ENCODE results near the gene LIPC. TPM values are rescaled to one million over a fixed set of nuclear protein-coding genes. Genes with fewer than 3 reads are reported as not detected.

LIPC gene
- total and polyA plus RNA-seq, 9 of the 15 experiments (the other 6 are each of a cell fraction or from before 2014, with no cell fraction given) = 0.07 to 0.41 (median 0.11) TPM; not detected in 2

DNA sequence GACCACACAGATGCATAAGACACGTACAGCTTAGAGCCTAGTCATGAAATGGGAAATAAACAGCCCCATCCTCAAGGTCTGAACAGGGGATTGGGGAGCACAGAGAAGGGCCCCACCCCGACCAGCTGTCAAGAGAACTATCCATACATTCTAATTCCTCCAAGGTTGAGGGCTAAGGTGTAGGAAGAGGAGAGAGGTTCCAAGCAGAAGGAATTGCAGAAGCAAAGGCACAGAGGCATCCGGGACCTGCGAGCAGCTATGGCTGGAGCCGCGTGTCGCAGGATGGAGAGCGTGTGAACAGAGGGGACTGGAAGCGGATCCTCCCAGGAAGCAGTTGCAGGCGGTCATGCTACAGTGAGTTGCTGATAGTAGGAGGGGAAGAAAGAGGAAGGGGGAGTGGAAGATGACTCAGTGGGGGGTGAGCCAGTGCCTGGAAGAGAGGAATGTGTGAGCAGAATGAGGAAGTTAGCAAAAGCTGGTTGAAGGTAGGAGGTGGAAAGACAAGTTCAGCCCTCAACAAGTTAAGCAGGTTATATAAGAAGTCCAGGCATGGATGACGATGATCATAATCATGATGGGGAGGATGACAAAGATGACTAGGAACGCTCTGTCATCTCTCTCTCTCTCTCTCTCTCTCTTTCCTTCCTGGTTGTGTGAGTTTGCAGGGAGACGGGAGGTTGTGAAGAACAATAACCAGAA, 89.7 kb downstream of the LIPC start (continued):
- TF ChIP-seq TOE1 (IDR thresholded peaks at IDR 0.05; ENCODE audit: borderline replicate concordance) (peak; percentile 80), TOE1 (CRISPR knock-in tag; IDR thresholded peaks at IDR 0.05; ENCODE audit: borderline replicate concordance, low read depth) (0 out of 2 replicates have a peak, but pooled peaks have one; percentile 49), ZNF507 (tag; conservative IDR thresholded peaks at IDR 0.05) (no peak), BCOR (IDR thresholded peaks at IDR 0.05) (peak; percentile 77), IFI16 (CRISPR knock-in tag; IDR thresholded peaks at IDR 0.05) (no peak), NCOA4 (IDR thresholded peaks at IDR 0.05; ENCODE audit: partially characterized antibody) (no peak), RBM15 (IDR thresholded peaks at IDR 0.05; ENCODE audit: insufficient read depth, low read length) (no peak), HSF4 (CRISPR knock-in tag; IDR thresholded peaks at IDR 0.05; ENCODE audit: borderline replicate concordance) (no peak), ARNT (IDR thresholded peaks at IDR 0.05) (peak; percentile 71 to 93), MAZ (CRISPR knock-in tag; conservative IDR thresholded peaks at IDR 0.05 in 1 of 2, IDR thresholded peaks at IDR 0.05 in 1 of 2) (peak in 1 of 2 experiments; percentile 79), HNRNPLL (IDR thresholded peaks at IDR 0.05; ENCODE audit: low read depth, low read length, poor library complexity, severe bottlenecking) (peak; percentile 32), CTBP1 (IDR thresholded peaks at IDR 0.05; ENCODE audit: borderline replicate concordance) (peak; percentile 98), CBFB (CRISPR knock-in tag; IDR thresholded peaks at IDR 0.05) (no peak), SREBF1 (IDR thresholded peaks at IDR 0.05; ENCODE audit: borderline replicate concordance, low read depth, low read length) (no peak), CCNT2 (IDR thresholded peaks at IDR 0.05; ENCODE audit: borderline replicate concordance, extremely low read depth, insufficient read length, low read depth, low read length) (peak; percentile 53), OTX1 (CRISPR knock-in tag; IDR thresholded peaks at IDR 0.05) (peak; percentile 29; the same call in 1 of the 2 replicates), FUS (optimal IDR thresholded peaks at IDR 0.05; ENCODE audit: low read depth, low read length) (no peak), ETV5 (CRISPR knock-in tag; IDR thresholded peaks at IDR 0.05; ENCODE audit: low read depth) (peak; percentile 95; the same call in 1 of the 2 replicates), ZNF134 (CRISPR knock-in tag; conservative IDR thresholded peaks at IDR 0.05) (peak; percentile 61; the same call in 1 of the 2 replicates), FOXK2 (conservative IDR thresholded peaks at IDR 0.05 in 1 of 2, IDR thresholded peaks at IDR 0.05 in 1 of 2; ENCODE audit: low read depth in 2 of 2) (peak in 1 of 2 experiments; percentile 68; a peak in 3 of 4 replicates), SAFB (IDR thresholded peaks at IDR 0.05; ENCODE audit: borderline replicate concordance, low read depth, low read length) (no peak), ZNF778 (CRISPR knock-in tag; IDR thresholded peaks at IDR 0.05) (no peak)
- TF ChIP-seq, protein P1, sequence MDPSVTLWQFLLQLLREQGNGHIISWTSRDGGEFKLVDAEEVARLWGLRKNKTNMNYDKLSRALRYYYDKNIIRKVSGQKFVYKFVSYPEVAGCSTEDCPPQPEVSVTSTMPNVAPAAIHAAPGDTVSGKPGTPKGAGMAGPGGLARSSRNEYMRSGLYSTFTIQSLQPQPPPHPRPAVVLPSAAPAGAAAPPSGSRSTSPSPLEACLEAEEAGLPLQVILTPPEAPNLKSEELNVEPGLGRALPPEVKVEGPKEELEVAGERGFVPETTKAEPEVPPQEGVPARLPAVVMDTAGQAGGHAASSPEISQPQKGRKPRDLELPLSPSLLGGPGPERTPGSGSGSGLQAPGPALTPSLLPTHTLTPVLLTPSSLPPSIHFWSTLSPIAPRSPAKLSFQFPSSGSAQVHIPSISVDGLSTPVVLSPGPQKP (CRISPR knock-in tag; IDR thresholded peaks at IDR 0.05) = no peak
- TF ChIP-seq, protein P2, sequence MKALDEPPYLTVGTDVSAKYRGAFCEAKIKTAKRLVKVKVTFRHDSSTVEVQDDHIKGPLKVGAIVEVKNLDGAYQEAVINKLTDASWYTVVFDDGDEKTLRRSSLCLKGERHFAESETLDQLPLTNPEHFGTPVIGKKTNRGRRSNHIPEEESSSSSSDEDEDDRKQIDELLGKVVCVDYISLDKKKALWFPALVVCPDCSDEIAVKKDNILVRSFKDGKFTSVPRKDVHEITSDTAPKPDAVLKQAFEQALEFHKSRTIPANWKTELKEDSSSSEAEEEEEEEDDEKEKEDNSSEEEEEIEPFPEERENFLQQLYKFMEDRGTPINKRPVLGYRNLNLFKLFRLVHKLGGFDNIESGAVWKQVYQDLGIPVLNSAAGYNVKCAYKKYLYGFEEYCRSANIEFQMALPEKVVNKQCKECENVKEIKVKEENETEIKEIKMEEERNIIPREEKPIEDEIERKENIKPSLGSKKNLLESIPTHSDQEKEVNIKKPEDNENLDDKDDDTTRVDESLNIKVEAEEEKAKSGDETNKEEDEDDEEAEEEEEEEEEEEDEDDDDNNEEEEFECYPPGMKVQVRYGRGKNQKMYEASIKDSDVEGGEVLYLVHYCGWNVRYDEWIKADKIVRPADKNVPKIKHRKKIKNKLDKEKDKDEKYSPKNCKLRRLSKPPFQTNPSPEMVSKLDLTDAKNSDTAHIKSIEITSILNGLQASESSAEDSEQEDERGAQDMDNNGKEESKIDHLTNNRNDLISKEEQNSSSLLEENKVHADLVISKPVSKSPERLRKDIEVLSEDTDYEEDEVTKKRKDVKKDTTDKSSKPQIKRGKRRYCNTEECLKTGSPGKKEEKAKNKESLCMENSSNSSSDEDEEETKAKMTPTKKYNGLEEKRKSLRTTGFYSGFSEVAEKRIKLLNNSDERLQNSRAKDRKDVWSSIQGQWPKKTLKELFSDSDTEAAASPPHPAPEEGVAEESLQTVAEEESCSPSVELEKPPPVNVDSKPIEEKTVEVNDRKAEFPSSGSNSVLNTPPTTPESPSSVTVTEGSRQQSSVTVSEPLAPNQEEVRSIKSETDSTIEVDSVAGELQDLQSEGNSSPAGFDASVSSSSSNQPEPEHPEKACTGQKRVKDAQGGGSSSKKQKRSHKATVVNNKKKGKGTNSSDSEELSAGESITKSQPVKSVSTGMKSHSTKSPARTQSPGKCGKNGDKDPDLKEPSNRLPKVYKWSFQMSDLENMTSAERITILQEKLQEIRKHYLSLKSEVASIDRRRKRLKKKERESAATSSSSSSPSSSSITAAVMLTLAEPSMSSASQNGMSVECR (CRISPR knock-in tag; IDR thresholded peaks at IDR 0.05) = no peak
